Panc1 (cell line): ENCODE data around the gene KCNQ1.

ENCODE experiments used
- POLR2AphosphoS5 ChIP-seq: IDR thresholded peaks from 2 replicates; pipeline ENCODE4 v1.6.1; 2012; ENCODE audit warnings: mild to moderate bottlenecking, low read depth, low read length, moderate library complexity
- TCF7L2 ChIP-seq: IDR thresholded peaks from 2 replicates; pipeline ENCODE4 v1.6.1; 2011; ENCODE audit warnings: mild to moderate bottlenecking, low read depth, low read length, inconsistent platforms
- TF ChIP-seq, protein P1 (sequence below): fragments of 450-650 bp; IDR thresholded peaks from 2 replicates; pipeline ENCODE4 v1.5.1; 2017; ENCODE audit warnings: mild to moderate bottlenecking
- TF ChIP-seq, protein P2 (sequence below), 2 experiments: IDR thresholded peaks; 2 replicates each; pipeline ENCODE4 v1.6.1; 2011 to 2012; ENCODE audit warnings: low read depth in 2 of 2, control low read depth in 1 of 2, low read length in 1 of 2, mild to moderate bottlenecking in 1 of 2, moderate library complexity in 1 of 2; ENCODE audit not compliant: insufficient read depth in 1 of 2

DNA sequence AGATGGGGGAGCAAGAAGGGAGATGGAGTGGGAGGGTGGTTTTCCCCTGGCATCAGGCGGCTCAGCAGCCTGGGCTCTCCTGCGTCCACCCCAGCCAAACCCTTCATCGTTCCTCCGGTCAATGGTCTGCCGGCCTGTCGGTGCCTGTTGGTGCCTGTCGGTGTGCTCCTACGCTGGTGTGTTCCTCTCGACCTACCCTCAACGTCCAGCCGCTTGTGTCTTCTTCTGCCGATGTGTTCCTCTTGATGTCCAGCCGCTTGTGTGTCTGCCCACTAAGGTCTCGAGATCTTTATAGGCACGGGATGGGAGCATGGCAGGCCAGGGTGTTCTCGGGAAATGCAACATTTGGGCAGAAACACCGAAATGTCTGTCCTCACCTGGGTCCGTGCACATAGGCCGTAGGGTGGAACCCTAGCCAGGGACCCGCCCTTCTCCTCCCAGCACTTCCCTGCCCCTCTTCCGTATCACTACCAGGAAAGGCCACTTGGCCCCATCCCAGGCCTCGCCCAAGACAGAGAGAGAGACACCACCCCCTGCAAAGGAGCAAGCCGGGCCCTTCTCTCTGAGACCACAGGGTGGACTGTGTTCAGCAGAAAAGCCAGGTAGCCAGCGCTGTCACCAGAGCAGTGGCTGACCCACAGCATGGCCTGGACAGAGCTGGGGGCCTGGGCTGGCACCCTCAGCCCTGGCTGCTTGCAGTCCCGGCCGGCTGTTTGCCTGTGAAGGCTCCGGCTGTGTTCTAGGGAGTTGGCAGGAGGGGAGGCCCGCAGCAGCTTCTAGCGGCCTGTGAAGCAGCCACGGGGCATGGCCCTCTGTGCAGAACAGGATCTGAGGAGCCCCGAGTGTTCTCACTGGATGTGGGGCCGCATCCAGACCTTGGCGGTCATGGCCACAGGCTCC, 316.6 kb downstream of the KCNQ1 start:
- TF ChIP-seq, protein P1, sequence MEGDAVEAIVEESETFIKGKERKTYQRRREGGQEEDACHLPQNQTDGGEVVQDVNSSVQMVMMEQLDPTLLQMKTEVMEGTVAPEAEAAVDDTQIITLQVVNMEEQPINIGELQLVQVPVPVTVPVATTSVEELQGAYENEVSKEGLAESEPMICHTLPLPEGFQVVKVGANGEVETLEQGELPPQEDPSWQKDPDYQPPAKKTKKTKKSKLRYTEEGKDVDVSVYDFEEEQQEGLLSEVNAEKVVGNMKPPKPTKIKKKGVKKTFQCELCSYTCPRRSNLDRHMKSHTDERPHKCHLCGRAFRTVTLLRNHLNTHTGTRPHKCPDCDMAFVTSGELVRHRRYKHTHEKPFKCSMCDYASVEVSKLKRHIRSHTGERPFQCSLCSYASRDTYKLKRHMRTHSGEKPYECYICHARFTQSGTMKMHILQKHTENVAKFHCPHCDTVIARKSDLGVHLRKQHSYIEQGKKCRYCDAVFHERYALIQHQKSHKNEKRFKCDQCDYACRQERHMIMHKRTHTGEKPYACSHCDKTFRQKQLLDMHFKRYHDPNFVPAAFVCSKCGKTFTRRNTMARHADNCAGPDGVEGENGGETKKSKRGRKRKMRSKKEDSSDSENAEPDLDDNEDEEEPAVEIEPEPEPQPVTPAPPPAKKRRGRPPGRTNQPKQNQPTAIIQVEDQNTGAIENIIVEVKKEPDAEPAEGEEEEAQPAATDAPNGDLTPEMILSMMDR, result no peak
- TF ChIP-seq POLR2AphosphoS5 (no peak), TCF7L2 (no peak)
- TF ChIP-seq, protein P2, sequence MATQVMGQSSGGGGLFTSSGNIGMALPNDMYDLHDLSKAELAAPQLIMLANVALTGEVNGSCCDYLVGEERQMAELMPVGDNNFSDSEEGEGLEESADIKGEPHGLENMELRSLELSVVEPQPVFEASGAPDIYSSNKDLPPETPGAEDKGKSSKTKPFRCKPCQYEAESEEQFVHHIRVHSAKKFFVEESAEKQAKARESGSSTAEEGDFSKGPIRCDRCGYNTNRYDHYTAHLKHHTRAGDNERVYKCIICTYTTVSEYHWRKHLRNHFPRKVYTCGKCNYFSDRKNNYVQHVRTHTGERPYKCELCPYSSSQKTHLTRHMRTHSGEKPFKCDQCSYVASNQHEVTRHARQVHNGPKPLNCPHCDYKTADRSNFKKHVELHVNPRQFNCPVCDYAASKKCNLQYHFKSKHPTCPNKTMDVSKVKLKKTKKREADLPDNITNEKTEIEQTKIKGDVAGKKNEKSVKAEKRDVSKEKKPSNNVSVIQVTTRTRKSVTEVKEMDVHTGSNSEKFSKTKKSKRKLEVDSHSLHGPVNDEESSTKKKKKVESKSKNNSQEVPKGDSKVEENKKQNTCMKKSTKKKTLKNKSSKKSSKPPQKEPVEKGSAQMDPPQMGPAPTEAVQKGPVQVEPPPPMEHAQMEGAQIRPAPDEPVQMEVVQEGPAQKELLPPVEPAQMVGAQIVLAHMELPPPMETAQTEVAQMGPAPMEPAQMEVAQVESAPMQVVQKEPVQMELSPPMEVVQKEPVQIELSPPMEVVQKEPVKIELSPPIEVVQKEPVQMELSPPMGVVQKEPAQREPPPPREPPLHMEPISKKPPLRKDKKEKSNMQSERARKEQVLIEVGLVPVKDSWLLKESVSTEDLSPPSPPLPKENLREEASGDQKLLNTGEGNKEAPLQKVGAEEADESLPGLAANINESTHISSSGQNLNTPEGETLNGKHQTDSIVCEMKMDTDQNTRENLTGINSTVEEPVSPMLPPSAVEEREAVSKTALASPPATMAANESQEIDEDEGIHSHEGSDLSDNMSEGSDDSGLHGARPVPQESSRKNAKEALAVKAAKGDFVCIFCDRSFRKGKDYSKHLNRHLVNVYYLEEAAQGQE (IDR thresholded peaks at IDR 0.05; ENCODE audit: insufficient read depth in 1 of 2, low read depth in 2 of 2, low read length in 1 of 2), result no peak
